Stromal cell of bone marrow (primary cell): Measurements from ENCODE around the gene CFAP54.

ENCODE experiments used
- DNase-seq: peaks from one replicate; pipeline ENCODE4 v3.0.0-alpha.2; 2012; ENCODE audit warnings: low read depth

The CFAP54 gene

GRCh38 chr12:96824074-96824837, 334.9 kb downstream of the CFAP54 start:
- no peak for DNase-seq

DNA sequence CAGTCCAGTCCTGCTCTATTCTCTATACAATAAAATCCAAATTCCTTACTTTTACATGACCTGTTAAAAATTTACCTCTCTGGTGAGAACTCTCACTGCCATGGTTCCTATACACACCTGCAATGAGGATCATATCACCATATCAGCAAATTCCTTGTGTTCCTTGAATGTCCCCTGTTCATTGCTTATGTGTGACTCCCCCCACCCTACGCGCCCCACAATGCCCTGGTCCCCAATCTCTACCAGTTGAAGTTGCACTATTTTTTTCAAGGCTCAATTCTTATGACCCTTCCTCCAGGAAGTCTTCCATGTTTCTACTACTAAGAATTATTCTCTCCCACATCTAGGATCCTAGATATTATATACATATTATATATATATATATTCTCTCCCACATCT, 335.5 kb downstream of the CFAP54 start:
- no peak for DNase-seq

GRCh38 chr12:96828169-96828789, 338.9 kb downstream of the CFAP54 start:
- DNase-seq, result no peak

DNA sequence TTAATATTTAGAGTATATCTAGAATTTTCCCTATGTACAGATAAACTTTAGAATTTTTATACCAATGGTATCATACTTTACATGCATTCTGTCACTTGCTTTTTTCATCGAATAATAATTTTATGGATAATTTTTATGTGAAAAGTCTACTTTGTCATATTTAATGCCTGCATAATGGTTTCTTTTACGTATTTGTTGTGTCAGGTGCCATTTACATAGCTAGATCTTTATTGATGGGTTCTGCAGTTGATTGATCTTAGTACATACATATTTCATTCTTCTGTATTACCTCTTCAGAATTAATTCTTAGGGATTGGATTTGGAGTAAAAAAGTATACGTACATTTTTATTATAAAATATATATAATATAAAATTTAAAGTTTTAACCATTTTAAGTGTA, 340.0 kb downstream of the CFAP54 start:
- no peak for DNase-seq

GRCh38 chr12:96831346-96831745, 342.0 kb downstream of the CFAP54 start:
- DNase-seq, result no peak

- no peak for DNase-seq
These were observed 356.9 kb downstream of the CFAP54 start for GRCh38 chr12:96846293-96846692.

DNA sequence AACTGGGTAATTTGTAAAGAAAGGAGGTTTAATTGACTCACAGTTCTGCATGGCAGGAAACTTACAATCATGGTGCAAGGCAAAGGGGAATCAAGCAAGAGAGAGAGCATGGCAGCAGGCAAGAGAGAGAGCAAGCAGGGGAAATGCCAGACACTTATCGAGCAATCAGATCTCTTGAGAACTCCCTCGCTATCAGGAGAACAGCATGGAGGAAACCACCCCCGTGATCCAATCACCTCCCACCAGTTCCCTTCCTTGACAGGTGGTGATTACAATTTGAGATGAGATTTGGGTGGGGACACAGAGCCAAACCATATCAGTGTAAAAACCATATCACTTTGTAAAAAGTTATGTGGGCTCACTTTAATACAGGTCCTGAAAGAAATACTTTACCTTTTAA, 361.3 kb downstream of the CFAP54 start:
- DNase-seq, result no peak

- no peak for DNase-seq
These were observed 368.8 kb downstream of the CFAP54 start for GRCh38 chr12:96858162-96858561.

DNA sequence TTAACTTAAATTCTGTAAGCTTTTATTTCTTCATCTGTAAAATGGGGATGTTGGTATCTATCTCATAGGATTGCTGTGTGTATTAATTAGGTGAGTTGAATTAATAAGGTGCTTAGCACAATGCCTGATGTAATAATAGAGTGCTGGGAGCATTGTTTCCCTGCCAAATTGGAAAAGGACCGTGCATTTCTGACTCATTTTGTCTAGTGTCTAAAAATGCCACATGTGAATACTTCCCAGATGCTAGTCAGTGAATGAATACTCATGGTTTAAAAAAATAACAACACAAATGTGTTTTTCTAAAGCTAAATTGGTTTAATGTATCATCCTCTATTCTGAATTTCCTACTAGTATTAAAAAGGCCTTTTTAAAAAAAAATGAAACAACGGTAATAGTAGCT, 372.3 kb downstream of the CFAP54 start:
- peak; percentile 9 for DNase-seq

DNA sequence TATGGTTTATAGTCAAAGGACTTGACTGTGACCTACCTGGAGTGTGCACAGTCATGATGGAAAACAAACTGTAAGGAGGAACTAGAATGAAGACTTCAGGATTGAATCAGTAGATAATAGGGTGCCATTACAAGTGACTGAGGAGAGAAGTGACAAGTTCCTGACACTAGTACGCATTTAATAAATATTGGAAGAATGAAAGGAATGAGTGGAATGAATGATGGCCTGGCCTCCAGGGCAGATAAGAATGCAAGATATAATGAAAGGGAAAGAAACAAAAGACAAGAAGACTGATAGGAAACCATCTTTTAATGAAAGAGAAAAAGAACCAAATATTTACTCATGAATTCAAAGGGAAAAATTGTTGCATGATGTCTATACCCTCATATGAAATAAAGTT, 372.9 kb downstream of the CFAP54 start:
- DNase-seq, result no peak

GRCh38 chr12:96864335-96864734, 375.0 kb downstream of the CFAP54 start:
- no peak for DNase-seq

DNA sequence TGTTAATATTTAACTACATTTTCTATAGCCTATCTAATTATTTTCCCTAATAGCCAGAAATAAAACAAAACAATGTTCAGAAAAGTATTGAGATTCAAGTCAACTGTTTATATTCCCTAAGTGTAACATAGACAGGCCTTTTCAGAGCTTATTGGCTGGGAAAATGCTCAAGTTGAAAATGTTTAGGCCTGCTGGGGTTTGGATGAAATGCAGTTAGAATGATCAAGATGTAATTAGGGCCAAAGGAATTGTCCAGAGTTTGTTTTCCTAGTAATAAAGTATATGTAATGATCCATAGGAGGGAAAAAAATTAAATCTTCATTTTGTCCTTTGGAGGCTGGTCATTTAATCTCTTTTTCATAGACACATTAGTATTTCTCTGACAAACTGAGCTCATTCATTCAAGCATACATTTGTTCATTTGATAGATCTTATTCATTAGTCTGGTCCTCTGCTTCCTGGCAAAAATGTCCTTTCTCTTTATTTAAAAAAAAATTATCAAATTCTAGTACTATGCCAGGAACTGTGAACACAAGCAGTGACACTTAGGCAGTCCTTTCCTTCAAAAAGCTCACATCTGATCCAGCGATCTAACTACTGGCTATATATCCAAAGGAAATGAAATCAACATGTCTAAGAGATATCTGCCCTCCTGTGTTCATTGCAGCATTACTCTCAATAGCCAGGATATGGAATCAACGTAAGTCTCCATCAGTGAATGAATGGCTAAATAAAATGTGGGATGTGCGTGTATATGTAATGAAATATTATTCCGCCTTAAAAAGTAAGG, 377.6 kb downstream of the CFAP54 start:
- DNase-seq, result no peak

- no peak for DNase-seq
These were observed 381.6 kb downstream of the CFAP54 start for GRCh38 chr12:96870946-96871345.

GRCh38 chr12:96872961-96873360, 383.6 kb downstream of the CFAP54 start:
- no peak for DNase-seq

- no peak for DNase-seq
These were observed 384.8 kb downstream of the CFAP54 start for GRCh38 chr12:96874211-96874610.

- DNase-seq, result no peak
These were observed 387.6 kb downstream of the CFAP54 start for GRCh38 chr12:96876966-96877365.

DNA sequence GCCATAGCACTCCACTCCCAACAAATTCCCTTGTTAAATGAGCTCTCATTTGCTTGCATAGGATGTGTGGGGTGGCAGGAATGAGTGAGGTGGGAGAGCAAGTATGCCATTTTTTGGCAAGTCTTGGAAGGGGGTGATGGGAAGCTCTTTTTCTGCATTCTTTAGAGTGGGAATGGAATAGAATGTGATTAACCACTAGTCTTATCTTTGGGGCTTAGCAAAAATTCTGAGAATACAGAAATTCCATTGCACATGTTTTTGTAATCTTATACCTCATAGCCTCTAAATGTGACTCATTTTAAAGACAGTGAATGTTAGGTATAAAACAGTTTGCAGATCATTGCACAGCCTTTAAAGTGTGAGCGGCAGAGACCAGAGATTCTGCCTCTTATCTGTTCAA, 389.3 kb downstream of the CFAP54 start:
- no peak for DNase-seq

- DNase-seq, result no peak
These were observed 389.9 kb downstream of the CFAP54 start for GRCh38 chr12:96879301-96879700.

GRCh38 chr12:96880220-96880619, 390.8 kb downstream of the CFAP54 start:
- no peak for DNase-seq

DNA sequence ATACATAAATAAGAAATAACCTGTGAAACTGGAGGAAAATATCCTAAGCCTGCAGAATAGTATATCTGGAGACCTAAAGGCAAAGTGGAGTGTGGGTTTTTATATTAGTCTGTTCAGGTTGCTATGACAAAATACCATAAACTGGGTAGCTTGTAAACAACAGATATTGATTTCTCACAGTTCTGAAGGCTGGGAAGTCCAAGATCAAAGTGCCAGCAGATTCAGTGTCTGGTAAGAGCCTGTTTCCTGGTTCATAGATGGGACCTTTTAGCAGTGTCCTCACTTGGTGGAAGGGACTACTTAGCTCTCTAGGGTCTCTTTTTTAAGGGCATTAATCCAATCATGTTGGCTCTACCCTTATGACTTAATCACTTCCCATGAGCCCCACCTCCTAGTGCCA, 392.2 kb downstream of the CFAP54 start:
- no peak for DNase-seq

DNA sequence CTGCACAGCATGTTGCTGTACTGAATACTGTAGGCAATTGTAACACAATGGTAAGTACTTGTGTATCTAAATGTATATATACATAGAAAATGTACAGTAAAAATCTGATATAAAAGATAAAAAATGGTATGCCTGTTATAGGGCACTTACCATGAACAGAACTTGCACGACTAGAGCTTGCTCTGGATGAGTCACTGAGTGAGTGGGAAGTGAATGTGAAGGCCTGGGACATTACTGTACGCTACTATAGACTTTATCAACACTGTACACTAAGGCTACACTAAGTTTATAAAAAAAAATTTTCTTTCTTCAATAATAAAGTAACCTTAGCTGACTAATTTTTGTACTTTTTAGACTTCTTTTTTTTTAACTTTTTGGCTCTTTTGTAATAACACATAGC, 393.5 kb downstream of the CFAP54 start:
- DNase-seq, result no peak

DNA sequence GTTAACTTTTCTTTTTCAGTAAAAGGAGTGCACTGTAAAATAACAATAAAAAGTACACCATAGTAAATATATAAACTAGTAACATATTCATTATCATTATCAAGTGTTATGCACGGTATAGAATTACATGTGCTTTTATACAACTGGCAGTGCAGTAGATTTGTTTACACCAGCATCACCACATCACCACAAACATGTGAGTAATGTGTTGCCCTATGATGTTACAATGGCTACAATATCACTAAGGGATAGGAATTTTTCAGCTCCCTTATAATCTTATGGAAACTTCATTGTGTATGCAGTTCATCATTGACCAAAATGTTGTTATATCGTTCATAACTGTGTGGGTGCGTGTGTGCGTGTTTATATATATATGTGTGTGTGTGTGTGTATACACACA, 394.2 kb downstream of the CFAP54 start:
- no peak for DNase-seq

DNA sequence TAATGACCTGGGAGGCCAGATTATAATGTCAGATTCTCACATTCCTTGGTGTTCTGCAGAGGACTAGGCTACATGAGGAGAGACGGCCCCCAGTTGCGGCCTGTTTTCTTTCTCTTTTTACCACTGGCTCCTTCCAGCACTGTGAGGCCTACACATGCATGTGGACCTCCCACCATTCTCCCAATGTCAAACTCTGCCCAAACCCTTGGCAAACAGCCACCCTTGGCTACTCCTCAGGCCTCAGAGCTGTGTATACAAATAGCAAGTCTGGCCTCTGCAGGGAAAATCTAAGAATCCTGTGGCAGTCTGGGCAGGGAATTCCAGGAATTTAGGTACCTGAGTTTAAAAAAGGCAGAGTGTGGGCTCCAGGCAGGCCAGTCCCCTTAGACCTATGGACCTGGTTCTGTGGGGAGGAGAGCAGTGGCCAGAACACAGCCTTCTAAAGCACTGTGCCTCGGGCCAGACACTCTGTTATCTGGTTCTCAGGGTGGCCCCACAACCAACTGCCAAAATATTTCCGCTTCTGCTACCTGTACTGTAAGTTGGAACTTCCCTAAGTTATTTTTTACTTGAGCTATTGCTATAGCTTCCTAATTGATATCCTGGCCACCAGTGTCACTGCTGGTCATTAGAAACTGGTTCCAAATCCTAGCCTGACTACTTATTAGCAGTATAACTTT, 397.8 kb downstream of the CFAP54 start:
- no peak for DNase-seq
